ENCODE measurements around the gene LGALS3BP.
"Not testable (repeated sequence)": the region's sequence is repeated elsewhere in the genome, so short reads cannot be mapped to it uniquely, and the experiment has no call there.

The LGALS3BP gene

GRCh38 chr17:78977997-78978973, 1.4 kb downstream of the LGALS3BP start:
- DNase-seq = no peak

GRCh38 chr17:78977681-78977943, 2.1 kb downstream of the LGALS3BP start:
- DNase-seq = no peak

GRCh38 chr17:78976907-78977680, 2.6 kb downstream of the LGALS3BP start:
- DNase-seq = no peak

- peak; percentile 35 for DNase-seq
Measured at GRCh38 chr17:78974635-78975591, 4.8 kb downstream of the LGALS3BP start.

GRCh38 chr17:78973792-78974520, 5.8 kb downstream of the LGALS3BP start:
- DNase-seq = no peak

GRCh38 chr17:78973196-78973595, 6.5 kb downstream of the LGALS3BP start:
- DNase-seq = no peak

GRCh38 chr17:78972507-78973105, 7.1 kb downstream of the LGALS3BP start:
- DNase-seq = no peak

GRCh38 chr17:78971756-78972506, 7.8 kb downstream of the LGALS3BP start:
- DNase-seq = no peak

- peak; percentile 74 for DNase-seq
Measured at GRCh38 chr17:78970834-78971755, 8.6 kb downstream of the LGALS3BP start.

- DNase-seq = no peak
Measured at GRCh38 chr17:78969865-78970264, 9.9 kb downstream of the LGALS3BP start.

GRCh38 chr17:78967782-78968362, 11.9 kb downstream of the LGALS3BP start:
- DNase-seq = no peak

GRCh38 chr17:78966910-78967600, 12.7 kb downstream of the LGALS3BP start:
- no peak for DNase-seq

GRCh38 chr17:78966123-78966813, 13.5 kb downstream of the LGALS3BP start:
- DNase-seq = no peak

- DNase-seq = no peak
Measured at GRCh38 chr17:78965491-78965924, 14.2 kb downstream of the LGALS3BP start.

- DNase-seq = no peak
Measured at GRCh38 chr17:78963378-78963777, 16.3 kb downstream of the LGALS3BP start.

GRCh38 chr17:78962984-78963348, 16.8 kb downstream of the LGALS3BP start:
- DNase-seq = not testable (repeated sequence)

GRCh38 chr17:78962345-78962983, 17.3 kb downstream of the LGALS3BP start:
- DNase-seq = no peak

GRCh38 chr17:78961571-78961970, 18.2 kb downstream of the LGALS3BP start:
- no peak for DNase-seq
